H1 (cell line): ENCODE results near the gene RFX3. TPM values are rescaled to one million over a fixed set of nuclear protein-coding genes. Genes with fewer than 3 reads are reported as not detected.

ENCODE experiments used
- CTCF ChIA-PET: fragments of 300-600 bp; sonication (Branson Sonifier 250); formaldehyde crosslinking; loops from one replicate; lab custom pipeline; 2021; ENCODE audit not compliant: partially characterized antibody; lab: Charles Lee
- POLR2A ChIA-PET: fragments of 300-600 bp; sonication (Branson Sonifier 250); formaldehyde crosslinking; loops from one replicate; lab custom pipeline; 2021; ENCODE audit warnings: inconsistent platforms; ENCODE audit not compliant: partially characterized antibody; lab: Charles Lee
- DNase-seq, 2 experiments: peaks; one replicate each; pipeline versions ENCODE4 v3.0.0 to v3.0.0-alpha.2; 2010 to 2022; ENCODE audit warnings: low spot score in 2 of 2, low read depth in 1 of 2, mixed read lengths in 1 of 2
- FAIRE-seq: peaks from 2 replicates; lab custom pipeline; 2011; peaks lifted over from hg19 to GRCh38; lab: Jason Lieb, UNC
- H2AFZ ChIP-seq: 2 replicates; pipeline ENCODE4 v1.8.1; 2012; ENCODE audit warnings: low read length, inconsistent platforms
- H2AK5ac ChIP-seq: 2 replicates; pipeline ENCODE4 v1.6.1; 2013; ENCODE audit warnings: low read depth, low read length
- H2BK120ac ChIP-seq: replicated peaks from 2 replicates; pipeline ENCODE3; 2013; ENCODE audit warnings: low read depth, low read length, inconsistent platforms
- H2BK12ac ChIP-seq: 2 replicates; pipeline ENCODE4 v1.6.1; 2013; ENCODE audit warnings: low read depth, low read length
- H2BK15ac ChIP-seq: 2 replicates; pipeline ENCODE4 v1.6.1; 2013; ENCODE audit warnings: low read length
- H2BK20ac ChIP-seq: 2 replicates; pipeline ENCODE4 v1.6.1; 2013; ENCODE audit warnings: low read length
- H2BK5ac ChIP-seq: 2 replicates; pipeline ENCODE4 v1.6.1; 2013; ENCODE audit warnings: low read depth, low read length
- H3K14ac ChIP-seq: 2 replicates; pipeline ENCODE4 v1.6.1; 2013; ENCODE audit warnings: inconsistent platforms; ENCODE audit not compliant: insufficient read length
- H3K18ac ChIP-seq: 2 replicates; pipeline ENCODE4 v1.6.1; 2013; ENCODE audit warnings: low read length; ENCODE audit errors: extremely low read depth
- H3K23ac ChIP-seq: 2 replicates; pipeline ENCODE4 v1.6.1; 2013; ENCODE audit warnings: inconsistent platforms; ENCODE audit not compliant: insufficient read length
- H3K23me2 ChIP-seq: 2 replicates; pipeline ENCODE4 v1.6.1; 2013; ENCODE audit warnings: low read depth, low read length
- H3K27ac ChIP-seq: 2 replicates; pipeline ENCODE4 v1.6.1; 2011; ENCODE audit warnings: low read depth, low read length, inconsistent platforms
- H3K27me3 ChIP-seq, 4 experiments: replicated peaks in 1 of 4; 1 replicate in 1 of 4; 2 replicates in 3 of 4; pipeline versions ENCODE4 v1.6.1 to v1.8.1; 2011 to 2013; ENCODE audit warnings: low read length in 3 of 4, mild to moderate bottlenecking in 3 of 4, inconsistent platforms in 2 of 4, mixed read lengths in 2 of 4, moderate library complexity in 1 of 4; ENCODE audit not compliant: control insufficient read depth in 3 of 4, insufficient read depth in 3 of 4; ENCODE audit errors: extremely low read depth in 1 of 4
- H3K36me3 ChIP-seq, 4 experiments: 2 replicates each; pipeline versions ENCODE4 v1.6.1 to v1.8.1; 2011 to 2013; ENCODE audit warnings: mild to moderate bottlenecking in 4 of 4, low read length in 3 of 4, moderate library complexity in 2 of 4, control low read depth in 1 of 4, inconsistent platforms in 1 of 4; ENCODE audit not compliant: insufficient read depth in 4 of 4, control insufficient read depth in 2 of 4
- H3K4ac ChIP-seq: replicated peaks from 2 replicates; pipeline ENCODE3; 2013; ENCODE audit warnings: low read length, low read depth, mixed read lengths, inconsistent platforms; ENCODE audit not compliant: insufficient read length
- H3K4me1 ChIP-seq, 4 experiments: replicated peaks in 1 of 4; 1 replicate in 1 of 4; 2 replicates in 3 of 4; pipeline versions ENCODE4 v1.6.1 to v1.8.1; 2011 to 2013; ENCODE audit warnings: low read length in 3 of 4, inconsistent platforms in 2 of 4, mixed read lengths in 1 of 4; ENCODE audit not compliant: insufficient read depth in 4 of 4, control insufficient read depth in 3 of 4
- H3K4me2 ChIP-seq, 2 experiments: 2 replicates each; pipeline versions ENCODE4 v1.6.1 to v1.8.1; 2011 to 2013; ENCODE audit warnings: low read depth in 2 of 2, low read length in 2 of 2, control low read depth in 1 of 2, inconsistent platforms in 1 of 2, mild to moderate bottlenecking in 1 of 2; ENCODE audit not compliant: insufficient read depth in 1 of 2
- H3K4me3 ChIP-seq, 4 experiments: fragments of 200-600, 300-600 bp in 1 of 4; sonication (generic), shearing (Covaris generic), sonication (Bioruptor Twin) in 1 of 4; 2 replicates each; pipeline versions ENCODE4 v1.5.1 to v1.8.1; 2011 to 2016; ENCODE audit warnings: low read length in 4 of 4, low read depth in 3 of 4, control low read depth in 2 of 4, inconsistent platforms in 2 of 4, mild to moderate bottlenecking in 2 of 4, mixed read lengths in 1 of 4, moderate library complexity in 1 of 4; ENCODE audit not compliant: insufficient read depth in 2 of 4; ENCODE audit errors: extremely low read depth in 1 of 4
- H3K56ac ChIP-seq: replicated peaks from 2 replicates; pipeline ENCODE3; 2013; ENCODE audit warnings: low read depth, mild to moderate bottlenecking, mixed read lengths, low read length, inconsistent platforms; ENCODE audit not compliant: insufficient read length
- H3K79me1 ChIP-seq: 2 replicates; pipeline ENCODE4 v1.6.1; 2013; ENCODE audit warnings: low read depth, low read length, control low read depth
- H3K79me2 ChIP-seq, 2 experiments: 2 replicates each; pipeline versions ENCODE4 v1.6.1 to v1.8.1; 2012 to 2013; ENCODE audit warnings: low read length in 2 of 2, mild to moderate bottlenecking in 2 of 2, inconsistent platforms in 1 of 2; ENCODE audit not compliant: insufficient read depth in 2 of 2, control insufficient read depth in 1 of 2
- H3K9ac ChIP-seq, 4 experiments: replicated peaks in 1 of 4; 1 replicate in 1 of 4; 2 replicates in 3 of 4; pipeline versions ENCODE4 v1.6.1 to v1.8.1; 2011 to 2013; ENCODE audit warnings: low read depth in 3 of 4, low read length in 3 of 4, control low read depth in 2 of 4, mild to moderate bottlenecking in 2 of 4, moderate library complexity in 2 of 4, inconsistent platforms in 1 of 4; ENCODE audit errors: extremely low read depth in 1 of 4
- H3K9me3 ChIP-seq, 2 experiments: 2 replicates each; pipeline versions ENCODE4 v1.6.1 to v1.8.1; 2012 to 2013; ENCODE audit warnings: mild to moderate bottlenecking in 2 of 2, moderate library complexity in 2 of 2, control low read depth in 1 of 2, inconsistent platforms in 1 of 2, low read depth in 1 of 2, low read length in 1 of 2, mixed read lengths in 1 of 2; ENCODE audit not compliant: insufficient read depth in 2 of 2
- H4K20me1 ChIP-seq, 2 experiments: replicated peaks in 1 of 2; 2 replicates each; pipeline versions ENCODE3 to v1.8.1; 2011 to 2013; ENCODE audit warnings: inconsistent platforms in 2 of 2, low read length in 2 of 2, mild to moderate bottlenecking in 1 of 2; ENCODE audit not compliant: insufficient read depth in 2 of 2, control insufficient read depth in 1 of 2
- H4K5ac ChIP-seq: 2 replicates; pipeline ENCODE4 v1.6.1; 2013; ENCODE audit warnings: low read length, low read depth, mixed read lengths, inconsistent platforms; ENCODE audit not compliant: insufficient read length
- H4K8ac ChIP-seq: 2 replicates; pipeline ENCODE4 v1.8.0; 2013; ENCODE audit warnings: mild to moderate bottlenecking, moderate library complexity, low read length, inconsistent platforms; ENCODE audit not compliant: insufficient read depth; ENCODE audit errors: extremely low read depth
- H4K91ac ChIP-seq: replicated peaks from 2 replicates; pipeline ENCODE3; 2013; ENCODE audit warnings: low read length, mixed read lengths, inconsistent platforms; ENCODE audit not compliant: insufficient read length
- RAD21 ChIP-seq, 2 experiments: IDR thresholded peaks in 1 of 2; conservative IDR thresholded peaks in 1 of 2; 2 replicates each; pipeline ENCODE4 v1.6.1; 2011; ENCODE audit warnings: low read depth in 2 of 2, low read length in 2 of 2, improper control_type of control experiment in 1 of 2, inconsistent platforms in 1 of 2, mild to moderate bottlenecking in 1 of 2, moderate library complexity in 1 of 2
- WGBS, 2 experiments: shearing (Covaris generic) in 1 of 2; methylation state at CpG; one replicate each; pipeline versions ENCODE4 v1.1.6 to v1.1.7; 2013 to 2015; ENCODE audit warnings: low lambda C conversion rate in 2 of 2, mixed read lengths in 2 of 2, inconsistent platforms in 1 of 2, low coverage in 1 of 2, missing lambda C conversion rate in 1 of 2; ENCODE audit not compliant: insufficient replicate concordance in 2 of 2, insufficient coverage in 1 of 2, insufficient read length in 1 of 2; ENCODE audit errors: extremely low coverage in 1 of 2, missing lambda C conversion rate in 1 of 2; 5-methylcytosine and 5-hydroxymethylcytosine counted together
- polyA plus RNA-seq, 7 experiments: library from polyadenylated mRNA; depleted of rRNA in 3 of 7; stranded (reverse) in 5 of 7; unstranded in 2 of 7; fragments of >200 nt in 5 of 7; fragments of 200-250 nt in 2 of 7; gene quantifications; 1 replicate in 5 of 7; 2 replicates in 1 of 7; 4 replicates in 1 of 7; pipeline versions ENCODE4 v1.2.1 to v1.2.3, GENCODE V29; 2011 to 2013; ENCODE audit warnings: missing spikeins in 2 of 7, mixed read lengths in 2 of 7
- total RNA-seq: library from RNA; stranded (reverse); fragmentation: NEBNext Ultra II Directional; extraction: Animal tissue kit (Norgen Biotek cat#: 25700); gene quantifications from 2 replicates; pipeline ENCODE4 v1.2.1, GENCODE V29; 2021

The RFX3 gene
- total and polyA plus RNA-seq, 2 of the 8 experiments (the other 6 are each of a cell fraction or from before 2014, with no cell fraction given) = 4.9 to 22.6 TPM

DNA sequence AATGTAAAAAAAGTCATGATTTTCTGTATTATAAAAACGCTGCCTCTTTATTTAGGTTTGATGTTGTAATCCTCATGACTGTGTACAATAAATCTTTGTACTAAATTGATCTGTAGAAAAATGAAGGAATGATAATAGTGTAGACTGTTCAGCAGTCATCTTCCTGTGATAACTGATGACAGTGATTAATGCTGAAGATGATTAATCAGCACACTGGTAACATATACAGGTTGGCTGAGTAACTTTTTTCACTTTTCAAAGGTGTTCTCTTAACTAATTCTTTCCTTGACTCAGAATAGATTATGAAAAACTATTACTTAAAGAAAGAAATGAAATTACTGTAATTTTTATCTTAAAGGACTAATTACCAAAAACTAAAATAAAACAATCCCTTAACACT lies 122.5 kb downstream of the RFX3 start:
- no peak for FAIRE-seq

More for the DNA sequence above, 122.5 kb downstream of the RFX3 start:
- no peak overlapping the region for H3K4me3 ChIP-seq
- H2AFZ ChIP-seq = no peak overlapping the region
- CTCF ChIA-PET = interaction anchor here (0.5 kb wide), 1 partner anchor 1307 kb away, joined by 4 read pairs; no protein-coding TSS in a partner anchor
- no peaks in the 10 kb centered on the region for H3K79me2 ChIP-seq
- TF ChIP-seq RAD21 (IDR thresholded peaks at IDR 0.05 in 1 of 2, conservative IDR thresholded peaks at IDR 0.05 in 1 of 2; ENCODE audit: low read depth in 2 of 2, low read length in 2 of 2) = no peak
- no peaks in the 10 kb centered on the region for H4K20me1 ChIP-seq
- no peaks in the 10 kb centered on the region; the same call in 1 of the 2 replicates for H3K79me1 ChIP-seq
- no peak overlapping the region for H3K27ac ChIP-seq
- no peak overlapping the region for H4K91ac ChIP-seq
- H4K8ac ChIP-seq = no peak overlapping the region
- no peaks in the 10 kb centered on the region for H3K27me3 ChIP-seq
- H3K18ac ChIP-seq = no peak overlapping the region
- DNase-seq = no peak
- H3K23me2 ChIP-seq = no peaks in the 10 kb centered on the region
- no peak overlapping the region for H2BK5ac ChIP-seq
- no peak overlapping the region for H4K5ac ChIP-seq
- no peak overlapping the region for H3K9ac ChIP-seq
- no peak overlapping the region for H2AK5ac ChIP-seq
- H2BK12ac ChIP-seq = no peak overlapping the region
- H2BK15ac ChIP-seq = no peak overlapping the region
- WGBS, 2 experiments = 90% methylated on average over 1 of the region's 1 CpG; no CpG with 5 or more reads in 1 of the 2 experiments
- no peak overlapping the region for H3K23ac ChIP-seq
- no peak overlapping the region for H3K4ac ChIP-seq
- H3K9me3 ChIP-seq = no peaks in the 10 kb centered on the region
- no peak overlapping the region for H2BK20ac ChIP-seq
- POLR2A ChIA-PET = no interaction called here
- H3K4me2 ChIP-seq = no peak overlapping the region
- no peak overlapping the region for H3K56ac ChIP-seq
- no peaks in the 10 kb centered on the region for H3K4me1 ChIP-seq
- H3K36me3 ChIP-seq = no peaks in the 10 kb centered on the region
- H3K14ac ChIP-seq = no peak overlapping the region
- no peak overlapping the region for H2BK120ac ChIP-seq
